Measurements from ENCODE around the gene THBS3.

Gene THBS3

DNA sequence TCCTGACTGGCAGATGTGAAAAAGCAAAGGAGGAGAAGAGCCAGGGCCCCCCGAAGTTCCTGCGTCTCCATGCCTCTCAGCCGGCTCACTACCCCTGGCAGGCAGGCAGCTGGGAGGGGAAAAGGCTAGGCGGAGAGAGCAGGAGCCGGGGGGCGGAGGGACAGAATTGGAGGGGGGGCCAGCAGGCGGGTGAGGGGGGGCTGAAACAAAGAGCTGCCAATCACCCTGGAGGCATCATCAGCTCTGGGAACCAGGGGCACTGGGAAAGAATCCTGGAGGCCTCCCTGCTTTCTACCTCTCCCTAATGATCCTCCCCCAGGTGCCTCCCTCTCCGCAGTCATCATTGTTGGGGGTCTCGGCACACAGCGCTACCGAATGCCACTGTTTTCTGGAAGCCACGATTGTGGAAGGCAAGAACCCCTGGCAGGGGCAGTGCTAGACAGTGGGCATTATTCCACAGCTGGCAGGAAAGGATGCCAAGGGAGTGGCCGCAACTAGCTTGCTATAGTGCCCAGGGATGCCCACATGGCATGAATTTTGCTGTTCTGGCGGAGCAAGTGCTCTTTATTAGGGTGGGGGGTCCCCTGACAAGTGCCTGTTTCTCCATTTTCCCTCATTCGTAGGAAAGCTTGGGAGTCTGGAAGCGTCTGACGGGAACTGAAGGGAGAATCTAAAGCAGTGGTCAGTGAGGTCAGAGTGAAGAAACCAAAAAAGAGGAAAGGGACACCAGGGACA is at the start of gene THBS3:
THBS3 (minus strand) TSS at position 92 of the 735 bp plus-strand sequence; CDS start at position 71, 21 bp downstream.
- TF ChIP-seq, protein P1, sequence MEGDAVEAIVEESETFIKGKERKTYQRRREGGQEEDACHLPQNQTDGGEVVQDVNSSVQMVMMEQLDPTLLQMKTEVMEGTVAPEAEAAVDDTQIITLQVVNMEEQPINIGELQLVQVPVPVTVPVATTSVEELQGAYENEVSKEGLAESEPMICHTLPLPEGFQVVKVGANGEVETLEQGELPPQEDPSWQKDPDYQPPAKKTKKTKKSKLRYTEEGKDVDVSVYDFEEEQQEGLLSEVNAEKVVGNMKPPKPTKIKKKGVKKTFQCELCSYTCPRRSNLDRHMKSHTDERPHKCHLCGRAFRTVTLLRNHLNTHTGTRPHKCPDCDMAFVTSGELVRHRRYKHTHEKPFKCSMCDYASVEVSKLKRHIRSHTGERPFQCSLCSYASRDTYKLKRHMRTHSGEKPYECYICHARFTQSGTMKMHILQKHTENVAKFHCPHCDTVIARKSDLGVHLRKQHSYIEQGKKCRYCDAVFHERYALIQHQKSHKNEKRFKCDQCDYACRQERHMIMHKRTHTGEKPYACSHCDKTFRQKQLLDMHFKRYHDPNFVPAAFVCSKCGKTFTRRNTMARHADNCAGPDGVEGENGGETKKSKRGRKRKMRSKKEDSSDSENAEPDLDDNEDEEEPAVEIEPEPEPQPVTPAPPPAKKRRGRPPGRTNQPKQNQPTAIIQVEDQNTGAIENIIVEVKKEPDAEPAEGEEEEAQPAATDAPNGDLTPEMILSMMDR (IDR thresholded peaks at IDR 0.05; ENCODE audit: low read depth, low read length) = no peak
- H3K4me3 ChIP-seq (ENCODE audit: low read depth, low read length) = peak within 1 kb of the TSS; percentile 90
- DNase-seq (ENCODE audit: low read depth, low spot score) = peak; percentile 46
- in situ Hi-C loops (cut with HindIII; ENCODE audit: low sequenced_read_pairs) = no loop called here

DNA sequence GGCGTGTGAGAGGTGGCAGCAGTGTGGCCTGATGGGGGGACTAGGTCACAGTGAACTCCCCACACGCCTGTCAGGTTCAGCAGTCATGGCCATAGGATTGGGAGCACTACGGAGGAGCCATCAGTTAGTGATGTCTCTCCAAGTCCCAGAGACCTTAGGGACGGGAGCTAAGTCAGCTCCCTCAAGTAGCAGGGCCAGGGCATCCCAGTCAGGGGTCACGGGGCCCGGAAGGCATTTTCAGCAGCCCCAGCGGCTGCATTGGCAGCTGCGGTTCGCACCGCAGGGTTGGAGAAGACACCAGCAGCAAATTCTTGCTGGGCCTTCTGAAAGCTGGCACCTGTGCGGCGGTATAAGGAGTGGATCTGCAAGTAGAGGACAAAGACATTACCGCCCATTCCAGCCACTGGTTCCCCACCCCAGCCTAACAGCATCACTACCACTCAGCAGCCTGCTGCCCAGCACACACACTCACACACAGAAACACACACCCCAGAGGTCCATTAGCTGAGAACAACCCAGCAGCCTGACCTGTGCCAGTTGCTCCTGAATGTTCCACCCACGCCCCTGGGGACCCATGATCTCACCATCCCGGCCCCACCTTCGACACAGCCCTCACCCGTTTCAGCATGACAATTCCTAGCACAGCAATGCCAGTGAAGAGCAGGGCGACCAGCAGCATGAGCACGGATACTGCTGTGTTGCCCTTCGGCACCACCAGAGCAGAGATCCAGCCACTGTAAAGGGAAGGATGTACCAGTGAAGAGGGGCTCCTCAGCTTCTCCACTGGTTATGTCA is 48.6 kb upstream of the THBS3 start:
- in situ Hi-C loops (cut with HindIII; ENCODE audit: low sequenced_read_pairs) = no loop called here
- no peak for DNase-seq (ENCODE audit: low read depth, low spot score)
- TF ChIP-seq, protein P1 (IDR thresholded peaks at IDR 0.05; ENCODE audit: low read depth, low read length) = no peak
- peak overlapping the region; percentile 73 for H3K4me3 ChIP-seq (ENCODE audit: low read depth, low read length)

DNA sequence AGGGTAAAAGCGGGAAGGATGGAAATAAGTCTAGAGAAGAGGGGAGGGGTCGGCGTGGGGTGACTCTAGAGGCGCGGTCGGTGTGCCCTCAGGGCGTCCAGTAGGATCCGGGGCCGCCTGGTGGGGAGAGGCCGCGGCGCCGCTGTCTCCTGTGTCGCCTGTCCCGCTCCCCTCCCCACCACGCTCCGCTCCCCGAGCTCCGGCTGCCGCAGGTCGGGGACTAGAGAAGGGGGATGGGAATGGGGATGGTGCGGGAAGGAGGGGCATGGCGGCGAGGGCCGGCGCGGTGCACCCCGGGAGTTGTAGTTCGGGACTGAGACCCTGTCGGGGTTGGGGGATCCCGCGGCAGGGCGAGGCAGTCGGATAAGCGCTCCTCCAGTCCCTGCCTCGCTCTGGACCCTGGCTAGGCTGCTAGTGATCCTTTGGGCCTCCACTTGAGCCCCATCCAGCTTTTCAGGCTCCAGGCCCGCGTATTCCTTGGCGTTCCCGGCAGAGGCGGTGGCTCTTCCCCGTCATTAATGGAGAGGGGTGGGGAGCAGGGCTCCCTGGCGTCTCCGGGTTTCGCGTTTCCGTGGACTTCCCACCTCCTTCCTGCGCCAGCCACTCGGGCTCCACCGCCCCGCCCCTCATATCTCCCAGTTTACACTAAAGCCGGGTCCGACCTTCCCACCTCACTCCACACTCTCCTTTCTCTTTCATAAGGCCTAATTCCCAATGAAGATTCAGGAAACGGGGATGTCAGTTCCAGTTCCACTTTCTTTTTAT is 47.7 kb upstream of the THBS3 start, which contains the start of gene ENTREP3:
ENTREP3 (minus strand) TSS at position 241 of the 765 bp plus-strand sequence. CDS start 606 bp downstream, outside the sequence.
- peak within 1 kb of the TSS; percentile 73 for H3K4me3 ChIP-seq (ENCODE audit: low read depth, low read length)
- in situ Hi-C loops (cut with HindIII; ENCODE audit: low sequenced_read_pairs) = no loop called here
- DNase-seq (ENCODE audit: low read depth, low spot score) = peak; percentile 82
- TF ChIP-seq, protein P1 (IDR thresholded peaks at IDR 0.05; ENCODE audit: low read depth, low read length) = no peak

DNA sequence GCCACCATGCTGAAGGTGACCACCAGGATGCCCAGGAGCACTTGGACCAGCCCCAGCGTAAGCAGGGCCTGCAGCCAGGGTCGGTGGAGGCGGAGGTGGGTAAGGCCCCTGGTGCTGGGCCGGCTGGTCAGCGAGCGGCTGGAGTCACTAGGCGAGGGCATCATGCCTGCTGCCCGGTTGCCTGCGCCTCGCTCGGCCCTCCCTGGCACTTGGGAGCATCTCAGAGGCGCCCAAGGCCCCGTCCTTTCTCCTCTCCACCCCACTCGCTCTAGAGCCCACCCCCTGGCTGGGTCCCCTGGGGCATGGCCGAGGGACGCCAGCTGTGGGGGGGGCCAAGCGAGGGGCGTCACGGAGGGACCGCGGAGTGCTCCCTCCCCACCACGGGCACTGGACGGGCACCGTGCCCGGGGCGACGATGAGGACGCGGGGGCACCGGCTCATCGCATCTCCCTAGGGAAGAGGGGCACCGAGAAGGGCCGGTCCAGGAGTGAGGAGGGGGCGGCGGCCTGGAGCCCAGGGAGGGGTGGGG is 47.1 kb upstream of the THBS3 start:
- TF ChIP-seq, protein P1 (IDR thresholded peaks at IDR 0.05; ENCODE audit: low read depth, low read length) = no peak
- in situ Hi-C loops (cut with HindIII; ENCODE audit: low sequenced_read_pairs) = no loop called here
- H3K4me3 ChIP-seq (ENCODE audit: low read depth, low read length) = peak overlapping the region; percentile 73
- peak; percentile 10 for DNase-seq (ENCODE audit: low read depth, low spot score)

DNA sequence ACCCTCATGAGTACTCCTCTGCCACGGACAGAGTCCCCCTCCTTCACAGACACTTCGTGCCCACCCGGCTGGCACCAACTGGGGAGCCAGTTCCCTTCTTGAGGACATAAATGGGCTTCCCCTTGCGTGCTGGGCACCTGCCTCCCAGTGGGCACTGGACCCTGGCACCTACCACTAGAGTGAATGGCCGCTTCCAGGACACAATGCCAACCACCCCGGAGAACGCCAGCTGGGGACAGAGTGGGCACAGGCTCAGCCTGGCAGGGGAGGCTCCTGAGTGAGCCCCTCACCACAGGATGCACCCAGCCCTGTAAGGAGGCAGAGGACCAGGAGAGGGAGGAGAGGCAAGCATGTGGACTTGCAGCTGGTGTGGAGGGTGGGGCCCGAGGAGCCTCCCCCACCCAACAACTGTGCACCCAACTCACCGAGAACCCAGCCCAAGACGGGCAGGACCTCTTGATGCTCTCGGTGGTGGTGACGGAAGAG is 46.6 kb upstream of the THBS3 start:
- no peak for DNase-seq (ENCODE audit: low read depth, low spot score)
- in situ Hi-C loops (cut with HindIII; ENCODE audit: low sequenced_read_pairs) = no loop called here
- peak overlapping the region; percentile 73 for H3K4me3 ChIP-seq (ENCODE audit: low read depth, low read length)
- TF ChIP-seq, protein P1 (IDR thresholded peaks at IDR 0.05; ENCODE audit: low read depth, low read length) = no peak

DNA sequence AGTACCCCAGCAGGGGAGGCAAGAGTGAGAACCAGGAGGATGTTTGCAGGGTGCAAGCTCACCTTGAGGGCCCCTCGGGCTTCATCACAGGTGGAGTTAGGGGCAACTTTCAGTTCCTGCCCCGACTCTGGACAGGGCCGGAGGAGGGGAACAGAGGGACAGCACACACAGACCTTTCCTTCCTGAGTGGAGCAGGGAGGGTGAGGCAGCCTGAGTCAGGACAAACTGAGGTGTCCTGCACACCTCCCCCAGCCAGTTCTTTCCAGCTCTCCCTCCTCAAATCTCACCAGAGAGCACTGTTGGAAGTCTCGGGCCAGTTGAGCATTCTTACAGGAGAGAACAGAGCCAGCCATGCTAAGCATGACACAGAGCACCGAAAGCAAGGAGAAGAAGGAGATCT is 46.1 kb upstream of the THBS3 start:
- H3K4me3 ChIP-seq (ENCODE audit: low read depth, low read length) = peak overlapping the region; percentile 73
- in situ Hi-C loops (cut with HindIII; ENCODE audit: low sequenced_read_pairs) = no loop called here
- TF ChIP-seq, protein P1 (IDR thresholded peaks at IDR 0.05; ENCODE audit: low read depth, low read length) = no peak
- no peak for DNase-seq (ENCODE audit: low read depth, low spot score)

Measured in astrocyte of the spinal cord (primary cell).